Dermis microvascular lymphatic vessel endothelial cell (primary cell): ENCODE results near the gene PCCB. TPM values are rescaled to one million over a fixed set of nuclear protein-coding genes. Genes with fewer than 3 reads are reported as not detected.
"Not testable (repeated sequence)": the region's sequence is repeated elsewhere in the genome, so short reads cannot be mapped to it uniquely, and the experiment has no call there.

Experiments used
- DNase-seq, 2 donors: peaks; one replicate each; pipeline versions ENCODE4 v3.0.0 to v3.0.0-alpha.2; 2010; ENCODE audit warnings: low read depth in 2 of 2
- total RNA-seq: library from RNA; depleted of rRNA; stranded (reverse); fragments of >200 nt; gene quantifications from 2 replicates; pipeline ENCODE4 v1.2.1, GENCODE V29; 2014

The PCCB gene
- total RNA-seq, 1 donor from 2014 or later: 48.3 TPM

GRCh38 chr3:136262559-136262958 lies 12.4 kb downstream of the PCCB start:
- DNase-seq: no peak

- DNase-seq: no peak
These were observed 13.1 kb downstream of the PCCB start for GRCh38 chr3:136263251-136263650.

GRCh38 chr3:136266468-136267125 lies 16.5 kb downstream of the PCCB start:
- not testable (repeated sequence) for DNase-seq

DNA sequence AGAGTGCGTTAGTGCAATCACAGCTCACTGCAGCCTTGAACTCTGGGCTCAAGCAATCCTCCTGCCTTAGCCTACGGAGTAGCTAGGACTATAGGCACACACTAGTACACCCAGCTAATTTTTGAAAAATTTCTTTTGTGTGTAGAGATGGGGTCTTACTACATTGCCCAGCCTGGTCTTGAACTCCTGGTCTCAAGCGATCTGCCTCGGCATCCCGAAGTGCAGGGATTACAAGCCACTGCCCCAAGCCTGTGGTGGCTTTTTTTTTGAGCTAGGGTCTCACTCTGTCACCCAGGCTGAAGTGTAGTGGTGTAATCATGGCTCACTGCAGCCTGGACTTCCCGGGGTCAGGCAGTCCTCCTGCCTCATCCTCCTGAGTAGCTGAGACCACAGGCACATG lies 17.1 kb downstream of the PCCB start:
- DNase-seq: no peak

DNA sequence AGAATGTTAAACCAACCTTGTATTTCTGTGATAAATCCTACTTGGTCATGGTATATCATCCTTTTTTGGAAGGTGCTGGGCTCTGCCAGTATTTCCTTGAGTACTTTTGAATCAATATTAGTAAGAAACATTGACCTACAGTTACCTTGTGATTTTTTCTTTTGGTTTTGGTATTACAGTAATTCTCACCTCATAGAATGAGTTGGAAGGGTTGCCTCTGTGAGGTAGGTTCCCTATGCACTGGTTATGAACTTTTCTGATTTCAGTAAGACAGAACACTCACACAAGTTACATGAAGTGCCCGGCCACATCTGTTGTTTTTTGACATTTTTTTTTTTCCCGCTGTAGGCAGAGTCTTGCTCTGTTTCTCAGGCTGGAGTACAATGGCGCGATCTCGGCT lies 20.0 kb downstream of the PCCB start:
- DNase-seq: no peak

DNA sequence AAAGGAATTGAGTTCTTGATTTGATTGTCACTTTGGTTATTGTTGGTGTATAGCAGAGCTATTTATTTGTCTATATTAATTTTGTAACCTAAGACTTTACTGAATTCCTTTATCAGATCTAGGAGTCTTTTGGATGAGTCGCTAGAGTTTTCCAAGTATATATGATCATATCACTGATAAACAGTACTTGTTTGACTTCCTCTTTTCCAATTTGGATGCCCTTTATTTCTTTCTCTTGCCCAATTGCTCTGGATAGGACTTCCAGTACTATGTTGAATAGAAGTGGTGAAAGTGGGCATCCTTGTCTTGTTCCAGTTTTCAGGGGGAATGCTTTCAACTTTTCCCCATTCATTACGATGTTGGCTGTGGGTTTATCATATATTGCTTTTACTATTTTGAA lies 21.5 kb downstream of the PCCB start:
- not testable (repeated sequence) for DNase-seq

- no peak for DNase-seq
These were observed 26.1 kb downstream of the PCCB start for GRCh38 chr3:136276049-136276755.

GRCh38 chr3:136277115-136277514 lies 27.0 kb downstream of the PCCB start:
- DNase-seq: no peak

- no peak for DNase-seq
These were observed 27.5 kb downstream of the PCCB start for GRCh38 chr3:136277634-136278033.

DNA sequence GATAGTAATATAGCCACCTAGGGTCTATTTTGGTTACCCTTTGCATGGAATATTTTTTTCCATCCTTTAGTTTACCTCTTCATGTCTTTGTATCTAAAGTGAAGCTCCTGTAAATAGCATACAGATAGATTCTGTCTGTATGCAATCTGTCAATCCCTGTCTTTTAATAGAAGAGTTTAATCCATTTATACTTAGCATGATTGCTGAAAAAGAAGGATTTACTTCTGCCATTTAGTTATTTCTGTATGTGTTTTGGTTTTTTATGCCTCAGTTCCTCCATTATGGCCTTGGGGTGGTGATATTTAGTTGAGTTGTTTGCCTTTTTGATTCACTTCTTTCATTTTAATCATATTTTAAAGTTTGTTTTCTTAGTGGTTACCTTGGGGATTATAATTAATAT lies 29.0 kb downstream of the PCCB start:
- DNase-seq: no peak

- DNase-seq: no peak
These were observed 30.8 kb downstream of the PCCB start for GRCh38 chr3:136280961-136281360.

DNA sequence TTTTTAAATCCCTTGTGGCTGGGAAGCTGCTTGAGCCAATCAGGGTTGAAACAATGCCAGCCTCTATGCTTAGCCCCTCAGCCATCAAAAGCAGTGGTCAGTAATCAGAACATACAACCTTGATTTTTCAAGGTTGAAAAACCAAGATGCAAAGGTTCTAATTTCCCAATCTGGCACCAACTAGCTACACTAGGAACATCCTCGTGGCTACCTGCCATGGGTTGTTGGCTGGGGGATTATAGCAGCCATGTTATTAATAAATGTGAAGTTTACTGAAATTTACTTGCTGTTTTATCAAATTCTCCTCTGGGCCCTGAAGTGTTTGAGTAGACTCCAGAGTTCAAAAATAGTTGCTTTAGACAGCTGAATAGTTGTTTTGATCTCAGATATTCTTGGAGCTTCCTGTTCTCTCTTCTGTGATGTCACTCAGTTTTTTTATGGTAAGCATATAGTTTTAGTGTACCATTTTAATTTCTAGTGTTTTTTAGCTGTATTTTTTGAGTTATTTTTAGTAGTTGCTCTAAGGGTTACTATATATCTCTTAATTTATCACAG lies 31.9 kb downstream of the PCCB start:
- peak in 1 of 2 donors; percentile 30 for DNase-seq

GRCh38 chr3:136283627-136284026 lies 33.5 kb downstream of the PCCB start:
- DNase-seq: no peak

DNA sequence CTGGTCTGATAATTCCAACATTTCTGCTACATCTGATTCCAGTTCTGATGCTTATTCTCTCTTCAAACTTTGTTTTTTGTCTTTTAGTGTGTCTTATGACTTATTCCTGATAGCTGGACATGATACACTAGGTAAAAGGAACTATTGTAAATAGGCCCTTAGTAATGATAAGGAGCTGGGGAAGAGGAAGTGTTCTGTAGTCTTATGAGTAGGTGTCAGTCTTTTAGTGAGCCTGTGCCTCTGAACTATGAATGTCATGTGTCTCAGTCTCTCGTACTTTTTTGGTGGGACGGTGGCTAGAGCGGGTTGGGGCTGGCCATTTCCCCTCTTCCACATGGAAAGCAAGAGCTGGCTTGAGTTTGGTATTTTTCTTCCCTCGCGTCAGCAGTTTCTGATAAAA lies 41.2 kb downstream of the PCCB start:
- DNase-seq: no peak

DNA sequence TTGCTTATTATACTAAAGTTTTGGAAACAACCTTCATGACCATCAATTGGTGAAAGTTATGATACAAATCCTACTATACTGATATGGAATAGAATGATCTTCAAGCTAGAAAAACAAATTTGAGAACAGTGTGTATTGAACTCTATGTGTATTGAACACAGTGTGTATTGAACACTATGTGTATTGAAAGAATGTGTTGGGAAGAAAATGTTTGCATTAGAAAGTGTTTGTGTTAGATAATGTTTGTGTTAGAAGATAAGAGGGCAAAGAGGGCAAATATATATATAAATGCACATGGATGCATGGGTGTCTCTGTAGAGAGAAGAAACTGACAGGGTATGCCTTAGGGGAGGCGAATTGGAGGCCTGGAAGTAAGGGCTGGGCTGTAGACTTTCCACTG lies 42.4 kb downstream of the PCCB start:
- no peak for DNase-seq

DNA sequence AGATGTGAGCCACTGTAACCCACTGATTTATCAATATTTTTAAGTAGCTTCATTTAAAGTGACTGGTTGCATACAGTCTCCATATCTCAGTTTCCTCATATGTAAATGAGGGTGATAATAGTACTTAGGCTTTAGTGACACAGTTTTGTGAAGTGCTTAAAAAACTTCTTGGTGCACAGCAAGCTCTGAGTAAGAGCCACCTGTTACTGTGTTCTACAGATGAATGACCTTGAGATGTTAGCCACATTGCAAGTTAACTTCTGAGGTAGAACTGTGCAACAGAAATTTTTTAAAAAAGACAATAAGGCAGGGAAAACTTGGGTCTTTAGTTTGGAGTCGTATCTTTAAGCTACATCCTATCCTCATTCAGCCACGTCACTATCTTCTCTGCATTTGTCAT lies 43.1 kb downstream of the PCCB start:
- DNase-seq: no peak

DNA sequence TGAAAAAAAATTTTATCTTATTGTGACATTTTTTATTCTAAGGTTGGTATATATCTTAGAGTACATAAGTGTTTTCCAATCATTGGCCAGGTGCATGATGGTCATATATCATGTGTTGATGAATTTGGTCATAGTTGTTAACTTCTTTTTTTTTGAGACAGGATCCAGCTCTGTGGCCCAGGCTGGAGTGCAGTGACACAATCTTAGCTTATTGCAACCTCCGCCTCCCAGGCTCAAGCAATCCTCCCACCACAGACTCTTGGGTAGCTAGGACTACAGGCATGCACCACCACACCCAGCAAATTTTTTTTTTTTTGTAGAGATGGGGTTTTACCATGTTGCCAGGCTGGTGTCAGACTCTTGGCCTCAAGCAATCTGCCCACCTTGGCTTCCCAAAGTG lies 44.0 kb downstream of the PCCB start:
- DNase-seq: no peak

GRCh38 chr3:136296960-136297359 lies 46.8 kb downstream of the PCCB start:
- DNase-seq: no peak

DNA sequence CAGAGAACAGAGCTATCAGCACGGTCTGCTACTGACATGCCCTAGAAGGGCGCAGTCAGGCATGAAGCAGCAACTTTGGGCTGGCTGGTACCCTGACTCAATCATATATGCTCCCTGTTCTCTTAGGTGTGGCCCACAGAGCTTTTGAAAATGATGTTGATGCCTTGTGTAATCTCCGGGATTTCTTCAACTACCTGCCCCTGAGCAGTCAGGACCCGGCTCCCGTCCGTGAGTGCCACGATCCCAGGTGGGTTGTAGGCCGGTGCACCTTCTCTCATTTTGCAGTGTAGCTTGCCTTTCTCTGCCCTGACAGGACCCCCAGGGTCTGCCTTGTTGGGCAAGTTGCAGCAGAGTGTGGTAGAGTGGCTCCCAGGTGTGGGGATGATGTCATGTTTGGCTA lies 47.7 kb downstream of the PCCB start:
- DNase-seq: no peak

DNA sequence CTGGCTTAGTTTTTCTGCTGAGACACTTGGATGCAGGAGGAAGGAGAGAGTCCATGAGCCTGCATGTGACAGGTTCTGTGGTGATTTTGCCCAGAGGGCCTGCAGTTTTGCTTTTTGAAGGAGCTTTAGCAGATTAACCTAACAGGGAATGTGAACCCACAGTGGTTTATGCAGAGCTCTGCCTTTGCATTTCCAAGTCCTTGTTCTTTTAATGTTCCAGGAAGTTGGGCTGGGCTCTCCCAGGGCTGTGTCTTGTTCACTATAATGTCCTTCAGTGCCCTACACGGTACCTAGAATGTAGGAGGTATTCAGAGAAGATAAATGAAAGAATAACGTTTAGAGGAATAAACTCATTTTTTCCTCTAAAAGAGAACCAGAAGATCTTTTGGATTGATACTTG lies 50.3 kb downstream of the PCCB start:
- no peak for DNase-seq

DNA sequence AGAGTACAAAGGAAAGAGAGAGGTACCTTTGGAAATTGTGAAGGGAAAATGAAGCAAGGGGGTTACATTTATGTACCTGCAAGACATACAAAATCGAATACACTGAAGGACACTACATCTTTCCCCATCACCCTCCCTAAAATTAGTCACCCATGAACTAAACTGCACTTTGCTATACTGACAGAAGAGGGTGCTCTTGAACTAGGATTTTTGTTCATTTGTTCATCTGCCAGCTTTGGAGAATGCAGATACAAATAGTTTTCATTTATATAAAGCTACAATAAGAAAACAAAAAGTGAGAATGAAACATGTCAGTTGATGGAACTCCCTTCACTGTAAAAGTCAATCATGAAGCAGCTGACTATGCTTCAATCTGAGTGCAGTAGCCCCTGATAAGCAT lies 55.7 kb downstream of the PCCB start:
- peak; percentile 22 to 26 for DNase-seq

DNA sequence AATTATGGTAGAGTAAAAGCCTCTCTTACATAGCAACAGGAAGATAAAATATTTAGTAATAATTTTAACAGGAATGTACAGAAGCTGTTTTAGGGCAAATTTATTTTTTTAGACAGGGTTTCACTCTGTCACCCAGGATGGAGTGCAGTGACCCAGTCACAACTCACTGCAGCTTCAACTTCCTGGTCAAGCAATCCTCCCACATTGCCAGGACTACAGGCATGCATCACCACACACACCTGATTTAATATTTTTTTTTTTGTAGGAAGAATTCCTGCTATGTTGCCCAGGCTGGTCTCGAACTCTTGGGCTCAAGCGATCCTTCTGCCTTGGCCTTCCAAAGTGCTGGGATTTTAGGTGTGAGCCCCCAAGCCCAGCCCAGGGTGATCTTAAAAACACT lies 61.1 kb downstream of the PCCB start:
- DNase-seq: no peak

- no peak for DNase-seq
These were observed 61.8 kb downstream of the PCCB start for GRCh38 chr3:136311968-136312367.
